ENCODE data around the gene AKAIN1.

AKAIN1 gene

DNA sequence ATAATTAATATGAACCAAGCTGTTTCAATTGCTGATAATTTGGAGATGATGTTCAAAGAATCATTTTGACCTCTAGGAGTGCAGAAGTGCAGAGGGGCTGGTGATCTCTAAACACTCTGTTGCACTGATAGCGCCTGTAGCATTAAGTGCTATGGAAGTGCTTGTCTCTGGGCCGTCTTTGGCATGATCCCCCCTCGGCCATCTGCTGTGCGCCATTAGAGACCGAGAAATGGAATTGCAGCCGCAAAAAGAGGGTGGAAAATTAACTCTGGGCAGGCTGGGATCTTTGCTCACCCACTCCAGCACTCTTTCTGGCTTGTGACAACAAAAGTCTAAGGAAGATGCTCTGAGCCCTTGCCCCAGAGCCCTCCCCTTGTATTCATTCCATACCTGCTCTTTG lies 23.4 kb downstream of the AKAIN1 start:
- H2AFZ ChIP-seq (ENCODE audit: low read length): no peak overlapping the region
- H3K4me3 ChIP-seq (ENCODE audit: low read depth, low read length, poor library complexity, severe bottlenecking): no peak overlapping the region
- H3K27me3 ChIP-seq (ENCODE audit: insufficient read depth, low read length): no peaks in the 10 kb centered on the region
- no peaks in the 10 kb centered on the region for H3K9me2 ChIP-seq (ENCODE audit: low read depth, low read length)
- H3K9ac ChIP-seq (ENCODE audit: low read length): no peak overlapping the region
- H3K4me2 ChIP-seq (ENCODE audit: low read length): no peak overlapping the region
- H4K20me1 ChIP-seq (ENCODE audit: insufficient read depth, low read length): no peaks in the 10 kb centered on the region
- H3K79me2 ChIP-seq (ENCODE audit: insufficient read depth, low read length): no peaks in the 10 kb centered on the region
- H3K9me3 ChIP-seq (ENCODE audit: low read length): no peaks in the 10 kb centered on the region
- H3K4me1 ChIP-seq (ENCODE audit: insufficient read depth, low read length, severe bottlenecking): peaks cover 14% of the 10 kb centered on the region
- H3K27ac ChIP-seq (ENCODE audit: low read depth, low read length, poor library complexity, severe bottlenecking): no peak overlapping the region
- no peaks in the 10 kb centered on the region for H3F3A ChIP-seq (ENCODE audit: insufficient read depth, low read length)
- H3K36me3 ChIP-seq (ENCODE audit: insufficient read depth, low read length): no peaks in the 10 kb centered on the region
- TF ChIP-seq CTCF (IDR thresholded peaks at IDR 0.05; ENCODE audit: low read length) (no peak), EZH2 (IDR thresholded peaks at IDR 0.05; ENCODE audit: borderline replicate concordance, low read length) (no peak)

DNA sequence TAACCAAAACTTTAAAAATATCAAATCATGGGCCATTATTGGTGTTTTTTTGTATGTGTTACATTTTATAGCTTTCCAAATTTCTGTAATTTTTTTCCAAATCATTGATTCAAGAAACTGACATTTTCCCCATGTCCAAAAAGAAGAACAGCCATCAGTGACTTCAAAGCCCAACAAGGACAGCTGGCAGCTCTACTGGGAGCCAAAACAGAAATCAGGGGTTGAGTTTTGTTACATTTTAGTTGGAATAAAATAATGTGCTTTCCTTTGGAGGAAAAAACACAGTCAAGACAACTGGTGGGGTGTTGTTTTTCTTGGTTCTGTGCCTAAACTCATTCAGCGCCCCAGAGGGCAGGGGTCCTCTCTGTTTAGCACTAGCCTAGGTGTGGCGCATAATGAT lies 23.8 kb downstream of the AKAIN1 start:
- peaks cover 14% of the 10 kb centered on the region for H3K4me1 ChIP-seq (ENCODE audit: insufficient read depth, low read length, severe bottlenecking)
- no peaks in the 10 kb centered on the region for H3K9me3 ChIP-seq (ENCODE audit: low read length)
- no peaks in the 10 kb centered on the region for H3K79me2 ChIP-seq (ENCODE audit: insufficient read depth, low read length)
- TF ChIP-seq CTCF (IDR thresholded peaks at IDR 0.05; ENCODE audit: low read length): no peak
- TF ChIP-seq EZH2 (IDR thresholded peaks at IDR 0.05; ENCODE audit: borderline replicate concordance, low read length): no peak
- H3K36me3 ChIP-seq (ENCODE audit: insufficient read depth, low read length): no peaks in the 10 kb centered on the region
- H3K4me2 ChIP-seq (ENCODE audit: low read length): no peak overlapping the region
- H3K9ac ChIP-seq (ENCODE audit: low read length): no peak overlapping the region
- H3F3A ChIP-seq (ENCODE audit: insufficient read depth, low read length): no peaks in the 10 kb centered on the region
- no peaks in the 10 kb centered on the region for H3K9me2 ChIP-seq (ENCODE audit: low read depth, low read length)
- H3K27ac ChIP-seq (ENCODE audit: low read depth, low read length, poor library complexity, severe bottlenecking): no peak overlapping the region
- no peaks in the 10 kb centered on the region for H3K27me3 ChIP-seq (ENCODE audit: insufficient read depth, low read length)
- no peak overlapping the region for H3K4me3 ChIP-seq (ENCODE audit: low read depth, low read length, poor library complexity, severe bottlenecking)
- H2AFZ ChIP-seq (ENCODE audit: low read length): no peak overlapping the region
- H4K20me1 ChIP-seq (ENCODE audit: insufficient read depth, low read length): no peaks in the 10 kb centered on the region

DNA sequence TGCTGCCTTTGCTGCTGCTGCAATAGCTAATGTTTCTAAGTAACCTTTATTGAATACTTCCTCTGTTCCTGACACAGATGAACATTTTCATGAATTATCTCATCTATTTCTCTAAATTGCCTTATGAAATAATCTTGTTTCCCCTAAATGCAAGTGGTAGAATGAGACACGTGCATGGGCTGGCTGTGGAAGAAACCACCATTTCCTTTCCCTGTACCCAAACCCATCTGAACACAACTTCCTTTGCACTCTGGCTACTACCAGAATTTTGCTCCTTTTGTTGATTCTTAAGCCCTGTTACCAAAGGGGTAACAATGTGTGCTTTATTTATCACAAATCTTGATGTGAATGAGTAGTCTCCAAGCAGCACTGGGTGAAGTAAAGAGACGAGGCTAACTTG lies 29.2 kb downstream of the AKAIN1 start:
- no peak overlapping the region for H3K27ac ChIP-seq (ENCODE audit: low read depth, low read length, poor library complexity, severe bottlenecking)
- H3K9ac ChIP-seq (ENCODE audit: low read length): no peak overlapping the region
- H3K27me3 ChIP-seq (ENCODE audit: insufficient read depth, low read length): no peaks in the 10 kb centered on the region
- H3K9me3 ChIP-seq (ENCODE audit: low read length): no peaks in the 10 kb centered on the region
- H3K4me3 ChIP-seq (ENCODE audit: low read depth, low read length, poor library complexity, severe bottlenecking): no peak overlapping the region
- H3K79me2 ChIP-seq (ENCODE audit: insufficient read depth, low read length): no peaks in the 10 kb centered on the region
- no peaks in the 10 kb centered on the region for H3K36me3 ChIP-seq (ENCODE audit: insufficient read depth, low read length)
- H2AFZ ChIP-seq (ENCODE audit: low read length): no peak overlapping the region
- H3K9me2 ChIP-seq (ENCODE audit: low read depth, low read length): no peaks in the 10 kb centered on the region
- no peaks in the 10 kb centered on the region for H4K20me1 ChIP-seq (ENCODE audit: insufficient read depth, low read length)
- no peaks in the 10 kb centered on the region for H3F3A ChIP-seq (ENCODE audit: insufficient read depth, low read length)
- no peak overlapping the region for H3K4me2 ChIP-seq (ENCODE audit: low read length)
- peaks cover 12% of the 10 kb centered on the region for H3K4me1 ChIP-seq (ENCODE audit: insufficient read depth, low read length, severe bottlenecking)
- TF ChIP-seq EZH2 (IDR thresholded peaks at IDR 0.05; ENCODE audit: borderline replicate concordance, low read length) (no peak), CTCF (IDR thresholded peaks at IDR 0.05; ENCODE audit: low read length) (no peak)
